GM19455 (cell line): ENCODE results near the gene GNA12.

Source experiments
- ATAC-seq: cut with Tn5 transposase; IDR thresholded peaks from one replicate; pipeline ENCODE4 v1.9.1; 2021; ENCODE audit not compliant: unreplicated experiment

The GNA12 gene

GRCh38 chr7:2838873-2839578 is 5.1 kb downstream of the GNA12 start:
- no peak for ATAC-seq

- ATAC-seq: no peak
Observed at GRCh38 chr7:2838451-2838850, 5.7 kb downstream of the GNA12 start.

GRCh38 chr7:2837496-2837895 is 6.6 kb downstream of the GNA12 start:
- no peak for ATAC-seq

- ATAC-seq: no peak
Observed at GRCh38 chr7:2834748-2835441, 9.2 kb downstream of the GNA12 start.

GRCh38 chr7:2833083-2833910 is 10.8 kb downstream of the GNA12 start:
- no peak for ATAC-seq

GRCh38 chr7:2832461-2832860 is 11.6 kb downstream of the GNA12 start:
- no peak for ATAC-seq

GRCh38 chr7:2830609-2831376 is 13.3 kb downstream of the GNA12 start:
- ATAC-seq: no peak

GRCh38 chr7:2829040-2829439 is 15.1 kb downstream of the GNA12 start:
- ATAC-seq: no peak

- no peak for ATAC-seq
Observed at GRCh38 chr7:2826771-2827170, 17.3 kb downstream of the GNA12 start.

GRCh38 chr7:2825559-2826227 is 18.4 kb downstream of the GNA12 start:
- no peak for ATAC-seq

GRCh38 chr7:2824678-2825461 is 19.2 kb downstream of the GNA12 start:
- peak; percentile 58 for ATAC-seq

GRCh38 chr7:2824026-2824677 is 20.0 kb downstream of the GNA12 start:
- ATAC-seq: no peak

GRCh38 chr7:2823130-2823529 is 21.0 kb downstream of the GNA12 start:
- no peak for ATAC-seq

GRCh38 chr7:2821842-2822507 is 22.1 kb downstream of the GNA12 start:
- ATAC-seq: no peak

- ATAC-seq: no peak
Observed at GRCh38 chr7:2821161-2821841, 22.8 kb downstream of the GNA12 start.

- no peak for ATAC-seq
Observed at GRCh38 chr7:2820508-2820934, 23.6 kb downstream of the GNA12 start.

- no peak for ATAC-seq
Observed at GRCh38 chr7:2819954-2820397, 24.1 kb downstream of the GNA12 start.
